ENCODE data around the gene S100A4.

The S100A4 gene

GRCh38 chr1:153567621-153568366 is 22.2 kb upstream of the S100A4 start:
- peak; percentile 100 for DNase-seq (ENCODE audit: low read depth)
- TF ChIP-seq CTCF (IDR thresholded peaks at IDR 0.05; ENCODE audit: insufficient read depth, low read depth, low read length, missing control alignments) = no peak
- peak overlapping the region; percentile 31 for H3K4me3 ChIP-seq (ENCODE audit: low read length)

- no peak for TF ChIP-seq CTCF (IDR thresholded peaks at IDR 0.05; ENCODE audit: insufficient read depth, low read depth, low read length, missing control alignments)
- peak; percentile 100 for DNase-seq (ENCODE audit: low read depth)
- H3K4me3 ChIP-seq (ENCODE audit: low read length) = peak overlapping the region; percentile 96
Measured at GRCh38 chr1:153566414-153567371, 21.1 kb upstream of the S100A4 start.

- no peak for TF ChIP-seq CTCF (IDR thresholded peaks at IDR 0.05; ENCODE audit: insufficient read depth, low read depth, low read length, missing control alignments)
- peak within 1 kb of the TSS; percentile 96 for H3K4me3 ChIP-seq (ENCODE audit: low read length)
- DNase-seq (ENCODE audit: low read depth) = peak; percentile 99
Measured at GRCh38 chr1:153565529-153566374, 20.1 kb upstream of the S100A4 start, which contains the start of gene S100A2. Gene S100A2, minus strand, starts transcription at chr1:153565844. Its CDS starts 1,967 bp downstream, at chr1:153563877.

GRCh38 chr1:153563991-153564390 is 18.4 kb upstream of the S100A4 start:
- TF ChIP-seq CTCF (IDR thresholded peaks at IDR 0.05; ENCODE audit: insufficient read depth, low read depth, low read length, missing control alignments) = no peak
- DNase-seq (ENCODE audit: low read depth) = peak; percentile 15
- peak overlapping the region; percentile 96 for H3K4me3 ChIP-seq (ENCODE audit: low read length)

GRCh38 chr1:153563483-153563901 is 17.9 kb upstream of the S100A4 start:
- no peak for TF ChIP-seq CTCF (IDR thresholded peaks at IDR 0.05; ENCODE audit: insufficient read depth, low read depth, low read length, missing control alignments)
- H3K4me3 ChIP-seq (ENCODE audit: low read length) = peak overlapping the region; percentile 96
- DNase-seq (ENCODE audit: low read depth) = peak; percentile 28

GRCh38 chr1:153562021-153562420 is 16.4 kb upstream of the S100A4 start:
- peak overlapping the region; percentile 96 for H3K4me3 ChIP-seq (ENCODE audit: low read length)
- DNase-seq (ENCODE audit: low read depth) = peak; percentile 69

Measured in epithelial cell of esophagus (primary cell).